SK-N-MC (cell line): Measurements from ENCODE around the gene FAM236D.
"Not testable (repeated sequence)": the region's sequence is repeated elsewhere in the genome, so short reads cannot be mapped to it uniquely, and the experiment has no call there.

ENCODE experiments used
- EZH2 ChIP-seq: fragments of 200-600 bp; sonication (generic); IDR thresholded peaks from one replicate; pipeline ENCODE4 v1.6.1; 2017; ENCODE audit warnings: antibody characterized with exemption
- FOXP2 ChIP-seq: optimal IDR thresholded peaks from 2 replicates; pipeline ENCODE3; 2011; ENCODE audit warnings: mild to moderate bottlenecking, moderate library complexity; ENCODE audit not compliant: insufficient read depth; ENCODE audit errors: extremely low read length, control extremely low read depth
- POLR2AphosphoS5 ChIP-seq: IDR thresholded peaks from 2 replicates; pipeline ENCODE4 v1.6.1; 2012; ENCODE audit warnings: mild to moderate bottlenecking, low read depth, low read length, borderline replicate concordance

- not testable (repeated sequence) for TF ChIP-seq EZH2, POLR2AphosphoS5, FOXP2
Observed at GRCh38 chrX:72782560-72782959, 25.4 kb downstream of the FAM236D start, which contains the start of gene FAM236B.
